Cardiac muscle cell (in vitro differentiated cells and primary cell): Measurements from ENCODE around the gene MAT1A. TPM values are rescaled to one million over a fixed set of nuclear protein-coding genes. Genes with fewer than 3 reads are reported as not detected.
A peak's percentile ranks its signal among the peaks of the same experiment; 100 is the strongest.

Experiments used
- DNase-seq, 2 donors: peaks; one replicate each; pipeline versions ENCODE4 v3.0.0 to v3.0.0-alpha.2; 2010 to 2017; ENCODE audit warnings: low read depth in 1 of 2, low spot score in 1 of 2
- H3K27ac ChIP-seq: fragments of 200-600 bp; sonication (generic); 2 replicates; pipeline ENCODE4 v1.5.1; 2016
- H3K27me3 ChIP-seq: fragments of 200-600 bp; sonication (generic); 2 replicates; pipeline ENCODE4 v1.6.0; 2016; ENCODE audit warnings: control low read depth
- H3K36me3 ChIP-seq: fragments of 200-600 bp; sonication (generic); 2 replicates; pipeline ENCODE4 v1.5.1; 2016; ENCODE audit warnings: control low read depth
- H3K4me1 ChIP-seq: fragments of 200-600 bp; sonication (generic); 2 replicates; pipeline ENCODE4 v1.8.1; 2017; ENCODE audit warnings: low read depth, mild to moderate bottlenecking, mixed run types
- H3K4me3 ChIP-seq: fragments of 200-600 bp; sonication (generic); 2 replicates; pipeline ENCODE4 v1.5.1; 2016; ENCODE audit warnings: mild to moderate bottlenecking
- H3K9me3 ChIP-seq: fragments of 200-600 bp; sonication (generic); 2 replicates; pipeline ENCODE4 v1.5.1; 2017; ENCODE audit warnings: low read depth, mild to moderate bottlenecking, control low read depth
- polyA plus RNA-seq: library from polyadenylated mRNA; unstranded; fragments of >200 nt; fragmentation: Nextera tagmentation; extraction: Ambion mirVana; gene quantifications from 2 replicates; pipeline ENCODE4 v1.2.1, GENCODE V29; 2016
- total RNA-seq: library from RNA; depleted of rRNA; stranded (reverse); fragments of >200 nt; gene quantifications from 2 replicates; pipeline ENCODE4 v1.2.3, GENCODE V29; 2016
- TF ChIP-seq, protein P1 (sequence below): IDR thresholded peaks from 2 replicates; pipeline ENCODE4 v1.5.1; 2012; ENCODE audit warnings: low read depth, mild to moderate bottlenecking, low read length

Gene MAT1A
- total and polyA plus RNA-seq, 2 experiments from 2014 or later: 3.4 to 5.6 TPM

DNA sequence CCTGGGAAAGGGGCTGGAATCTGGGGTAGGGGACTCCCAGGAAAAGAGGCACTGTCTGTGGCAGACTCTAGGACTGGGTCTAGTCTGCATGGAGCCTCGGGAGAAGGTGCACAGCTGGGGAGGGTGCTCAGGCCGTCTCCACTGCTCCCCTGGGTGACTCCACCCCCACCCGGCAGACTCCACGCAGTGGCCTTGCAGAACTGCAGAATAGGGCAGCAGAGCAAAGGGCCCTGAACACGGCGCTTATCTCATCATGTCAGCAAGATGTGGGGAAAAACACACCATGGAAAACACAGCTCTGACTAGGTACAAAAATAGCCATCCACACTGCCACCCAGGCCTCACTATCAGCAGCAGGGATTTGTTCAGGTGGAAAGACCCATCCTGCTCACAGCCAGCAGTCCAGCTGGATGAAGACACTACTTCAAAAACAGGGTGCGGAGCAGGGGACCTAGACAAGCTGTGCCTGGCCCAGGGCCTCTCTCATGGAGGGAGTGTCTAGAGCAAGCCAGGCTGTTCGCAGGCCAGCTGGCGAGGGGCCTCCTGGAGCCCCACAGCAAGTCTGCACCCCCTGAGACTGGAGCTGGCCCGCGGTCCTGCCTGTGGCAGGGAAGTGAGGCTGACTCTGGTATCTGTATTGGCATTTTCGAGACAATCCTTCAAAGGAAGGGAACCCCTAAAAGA lies 11.7 kb downstream of the MAT1A start:
- peak in 1 of 2 donors; percentile 72 for DNase-seq
- peak overlapping the region; percentile 87 for H3K27ac ChIP-seq
- H3K4me1 ChIP-seq: peaks cover 22% of the 10 kb centered on the region
- TF ChIP-seq, protein P1, sequence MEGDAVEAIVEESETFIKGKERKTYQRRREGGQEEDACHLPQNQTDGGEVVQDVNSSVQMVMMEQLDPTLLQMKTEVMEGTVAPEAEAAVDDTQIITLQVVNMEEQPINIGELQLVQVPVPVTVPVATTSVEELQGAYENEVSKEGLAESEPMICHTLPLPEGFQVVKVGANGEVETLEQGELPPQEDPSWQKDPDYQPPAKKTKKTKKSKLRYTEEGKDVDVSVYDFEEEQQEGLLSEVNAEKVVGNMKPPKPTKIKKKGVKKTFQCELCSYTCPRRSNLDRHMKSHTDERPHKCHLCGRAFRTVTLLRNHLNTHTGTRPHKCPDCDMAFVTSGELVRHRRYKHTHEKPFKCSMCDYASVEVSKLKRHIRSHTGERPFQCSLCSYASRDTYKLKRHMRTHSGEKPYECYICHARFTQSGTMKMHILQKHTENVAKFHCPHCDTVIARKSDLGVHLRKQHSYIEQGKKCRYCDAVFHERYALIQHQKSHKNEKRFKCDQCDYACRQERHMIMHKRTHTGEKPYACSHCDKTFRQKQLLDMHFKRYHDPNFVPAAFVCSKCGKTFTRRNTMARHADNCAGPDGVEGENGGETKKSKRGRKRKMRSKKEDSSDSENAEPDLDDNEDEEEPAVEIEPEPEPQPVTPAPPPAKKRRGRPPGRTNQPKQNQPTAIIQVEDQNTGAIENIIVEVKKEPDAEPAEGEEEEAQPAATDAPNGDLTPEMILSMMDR: no peak
- H3K4me3 ChIP-seq: no peak overlapping the region
- H3K27me3 ChIP-seq: no peaks in the 10 kb centered on the region
- H3K36me3 ChIP-seq: no peaks in the 10 kb centered on the region
- no peaks in the 10 kb centered on the region for H3K9me3 ChIP-seq

DNA sequence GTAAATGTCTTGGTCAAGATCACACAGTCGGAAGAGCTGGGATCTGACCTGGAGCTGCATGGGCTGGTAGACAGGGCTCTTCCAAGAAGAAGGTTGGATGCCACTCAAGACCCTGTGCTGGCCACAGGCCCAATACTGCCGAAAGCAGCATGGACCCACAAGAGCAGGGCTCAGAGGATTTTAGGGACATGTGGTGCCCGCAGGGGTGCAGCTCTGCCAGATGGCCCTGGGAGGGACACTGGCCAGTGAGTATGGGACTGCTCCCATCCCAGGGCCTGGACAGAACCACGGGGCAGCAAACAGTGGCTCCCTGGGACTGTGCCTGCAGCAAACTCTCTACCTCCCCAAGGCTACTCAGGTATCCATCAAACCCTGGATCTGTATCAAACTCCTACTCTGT lies 12.4 kb downstream of the MAT1A start:
- H3K36me3 ChIP-seq: no peaks in the 10 kb centered on the region
- H3K27me3 ChIP-seq: no peaks in the 10 kb centered on the region
- DNase-seq: no peak
- no peaks in the 10 kb centered on the region for H3K9me3 ChIP-seq
- H3K4me3 ChIP-seq: no peak overlapping the region
- TF ChIP-seq, protein P1: no peak
- peak overlapping the region; percentile 87 for H3K27ac ChIP-seq
- peaks cover 22% of the 10 kb centered on the region for H3K4me1 ChIP-seq

DNA sequence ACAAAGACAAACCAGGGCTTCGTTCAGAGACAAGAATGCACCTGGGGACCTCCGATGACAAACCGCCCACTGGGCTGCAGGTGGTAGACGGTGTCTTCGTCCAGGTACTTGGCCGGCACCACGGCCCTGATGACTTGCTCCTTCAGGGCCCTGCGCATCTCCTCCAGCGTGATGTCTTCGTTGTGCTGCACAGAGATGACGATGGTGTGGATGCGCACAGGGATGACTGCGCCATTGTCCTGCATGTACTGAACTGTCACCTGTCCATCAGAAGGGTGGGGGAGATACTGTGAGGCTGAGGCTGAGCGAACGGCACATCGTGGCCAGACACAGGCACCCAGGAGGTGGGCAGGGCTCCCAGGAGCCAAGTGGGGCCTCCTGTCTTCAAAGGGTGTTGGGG lies 13.1 kb downstream of the MAT1A start:
- Histone ChIP-seq H3K27ac (no peak overlapping the region), H3K4me3 (no peak overlapping the region), H3K9me3 (no peaks in the 10 kb centered on the region), H3K36me3 (no peaks in the 10 kb centered on the region), H3K4me1 (peaks cover 22% of the 10 kb centered on the region), H3K27me3 (no peaks in the 10 kb centered on the region)
- TF ChIP-seq, protein P1: no peak
- DNase-seq: no peak

DNA sequence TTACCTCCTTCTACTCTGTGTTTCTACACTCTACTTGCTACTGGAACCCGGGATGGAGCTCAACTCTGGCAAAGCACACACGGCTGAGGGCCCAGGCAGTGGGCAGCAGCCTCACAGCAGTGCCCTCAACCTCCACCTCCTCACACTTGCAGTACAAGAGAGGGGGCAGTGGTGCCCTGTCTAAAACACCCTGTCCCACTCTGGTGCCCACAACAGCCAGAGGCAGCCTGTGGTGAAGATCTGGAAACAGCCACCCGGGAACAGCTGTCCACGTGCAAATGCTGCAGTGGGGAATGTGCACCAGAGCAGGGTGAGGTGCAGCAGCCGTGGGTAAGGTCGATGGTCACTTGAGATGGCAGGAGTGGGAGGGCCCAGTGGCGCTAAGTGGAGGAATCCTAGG lies 13.7 kb downstream of the MAT1A start:
- no peak overlapping the region for H3K27ac ChIP-seq
- H3K4me1 ChIP-seq: peaks cover 22% of the 10 kb centered on the region
- no peak overlapping the region for H3K4me3 ChIP-seq
- TF ChIP-seq, protein P1: no peak
- H3K36me3 ChIP-seq: no peaks in the 10 kb centered on the region
- DNase-seq: no peak
- no peaks in the 10 kb centered on the region for H3K27me3 ChIP-seq
- H3K9me3 ChIP-seq: no peaks in the 10 kb centered on the region

DNA sequence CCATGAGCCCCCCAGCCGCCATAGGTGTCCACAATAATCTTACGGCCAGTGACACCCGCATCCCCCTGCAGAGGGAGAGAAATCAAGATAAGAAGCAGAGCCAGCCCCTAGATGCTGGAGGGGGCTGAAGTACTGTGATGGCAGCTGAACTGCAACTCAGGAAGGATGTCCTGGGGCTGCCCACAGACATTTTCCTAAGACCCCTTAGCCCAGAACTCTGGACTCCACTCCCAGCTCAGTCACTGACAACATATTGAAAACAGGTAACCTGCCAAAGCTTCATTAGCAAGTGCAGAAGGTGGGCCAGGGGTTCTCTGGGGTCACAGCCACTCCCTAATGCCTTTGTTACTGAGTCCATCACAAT lies 14.3 kb downstream of the MAT1A start:
- TF ChIP-seq, protein P1: no peak
- DNase-seq: no peak
- H3K27me3 ChIP-seq: no peaks in the 10 kb centered on the region

More for the DNA sequence above, 14.3 kb downstream of the MAT1A start:
- Histone ChIP-seq H3K9me3 (no peaks in the 10 kb centered on the region), H3K4me1 (peaks cover 22% of the 10 kb centered on the region), H3K27ac (no peak overlapping the region), H3K36me3 (no peaks in the 10 kb centered on the region), H3K4me3 (no peak overlapping the region)
